ENCODE data around the gene NAGA.
"Not testable (repeated sequence)": the region's sequence is repeated elsewhere in the genome, so short reads cannot be mapped to it uniquely, and the experiment has no call there.

The NAGA gene

DNA sequence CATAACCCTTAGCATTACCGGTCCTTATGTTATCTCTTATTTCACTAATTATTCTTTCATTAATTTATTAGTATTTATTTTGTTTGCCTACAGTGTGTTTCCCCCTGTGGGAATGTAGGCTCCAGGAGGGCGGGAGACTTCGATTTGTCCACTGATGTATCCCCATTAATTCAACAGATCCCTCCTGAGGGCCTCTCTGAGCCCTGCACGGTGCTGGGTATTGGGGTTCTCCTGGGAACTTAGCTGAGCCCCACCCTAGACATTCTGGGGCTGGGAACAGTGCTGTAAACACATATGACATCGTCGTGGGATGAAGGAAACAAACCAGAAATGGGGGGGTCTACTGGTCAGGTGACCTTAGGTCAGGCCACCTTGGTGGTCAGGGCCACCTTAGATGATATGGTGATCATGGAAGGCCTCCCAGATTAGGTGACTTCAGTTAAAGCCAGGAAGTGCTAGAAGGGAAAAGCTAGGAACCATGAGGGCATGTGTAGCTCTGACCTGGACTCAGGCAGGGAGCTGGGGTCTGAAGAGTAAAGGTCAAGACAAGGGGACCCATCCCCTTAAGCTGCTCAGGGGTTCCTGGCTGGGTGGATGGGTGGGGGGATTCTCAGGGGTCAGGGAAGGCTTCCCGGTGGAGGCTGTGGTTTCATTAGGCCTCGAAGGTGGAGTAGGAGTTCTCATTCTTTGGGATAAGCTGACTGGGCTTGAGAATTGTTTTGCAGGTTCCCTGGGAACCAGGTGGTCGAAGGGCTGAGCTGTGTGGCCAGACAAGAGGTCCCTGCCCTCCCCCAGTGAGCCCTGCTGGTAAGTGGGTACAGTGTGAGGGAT lies 4.4 kb upstream of the NAGA start:
- FAIRE-seq: no peak

GRCh38 chr22:42074132-42074811 lies 3.7 kb upstream of the NAGA start, which contains the start of gene PHETA2:
PHETA2 (plus strand) TSS chr22:42074248; CDS start chr22:42077294, 3,046 bp downstream.
- no peak for FAIRE-seq

DNA sequence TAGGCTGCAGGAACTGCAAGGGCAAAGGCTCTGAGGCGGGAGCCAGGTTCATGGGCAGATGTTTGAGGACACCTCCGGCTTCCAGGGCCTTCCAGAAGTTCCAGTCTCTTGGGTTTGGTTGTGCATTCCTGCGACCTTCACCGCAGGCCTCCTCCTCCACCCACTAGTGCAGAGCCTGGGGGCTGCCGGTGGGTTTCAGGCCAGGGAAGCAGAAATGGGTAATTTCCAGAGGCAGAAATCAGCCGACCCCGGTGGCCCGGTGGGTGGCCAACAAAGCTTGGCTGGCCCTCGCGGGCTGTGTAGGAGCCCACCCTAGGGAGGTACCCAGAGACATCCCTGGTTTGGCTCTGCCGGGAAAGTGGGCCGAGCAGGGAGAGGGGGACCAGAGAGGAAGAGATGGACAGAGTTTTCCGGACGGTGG lies 3.0 kb upstream of the NAGA start:
- FAIRE-seq: no peak

GRCh38 chr22:42072606-42073330 lies 2.2 kb upstream of the NAGA start:
- no peak for FAIRE-seq

- FAIRE-seq: not testable (repeated sequence)
Observed at GRCh38 chr22:42071508-42071907, 896 bp upstream of the NAGA start.

DNA sequence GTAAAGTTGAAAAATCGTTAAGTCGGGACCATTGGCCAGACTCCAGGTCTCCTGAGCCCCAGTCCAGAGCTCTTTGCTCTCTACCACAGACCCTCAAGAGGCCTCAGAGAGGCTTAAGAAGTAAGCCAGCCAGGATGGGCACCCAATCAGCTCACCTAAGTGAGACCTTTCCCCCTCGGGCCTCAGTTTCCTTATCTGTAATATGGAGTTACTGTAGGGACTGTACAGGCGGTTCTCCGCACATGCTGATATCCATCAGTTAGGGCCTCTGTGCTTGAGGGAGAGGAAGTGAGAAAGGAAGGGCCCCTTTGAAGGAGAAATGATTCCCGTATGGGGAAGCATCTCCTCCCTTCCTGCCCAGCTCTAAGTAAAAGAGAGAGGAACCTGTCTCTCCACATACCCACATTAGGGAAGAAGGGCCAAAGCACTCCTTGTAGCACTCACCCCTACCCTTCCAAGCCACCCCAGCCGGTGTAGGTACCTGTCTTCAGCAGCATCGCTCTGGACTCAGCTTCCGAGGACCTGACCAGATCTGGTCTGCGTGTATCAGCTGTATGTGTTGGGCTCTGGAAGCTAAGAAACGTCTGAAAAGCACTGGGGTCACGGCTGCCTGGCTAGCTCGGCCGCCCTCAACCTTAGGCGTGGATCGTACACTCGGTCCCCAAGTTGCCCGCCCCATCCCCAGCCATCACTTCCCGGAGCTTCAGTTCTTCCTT lies 653 bp downstream of the NAGA start:
- FAIRE-seq: no peak

DNA sequence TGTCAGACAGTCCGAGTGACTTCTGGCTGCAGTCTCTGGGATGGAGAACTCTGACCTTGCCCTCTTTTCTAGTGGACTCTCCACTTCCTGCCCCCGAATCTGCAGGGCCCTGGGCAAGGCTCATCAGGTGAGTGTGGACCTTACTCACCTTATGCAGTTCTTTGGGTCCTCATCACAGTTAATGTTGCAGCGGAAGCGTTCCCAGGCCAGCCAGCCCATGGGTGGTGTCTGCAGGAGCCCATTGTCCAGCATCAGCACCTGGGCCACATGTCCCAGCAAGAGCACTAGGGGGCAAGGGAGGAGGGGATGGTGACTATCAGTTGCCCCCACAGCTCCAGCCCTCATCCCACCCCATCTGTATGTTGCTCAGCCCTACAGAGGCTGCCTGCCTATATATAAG lies 2.3 kb downstream of the NAGA start:
- FAIRE-seq: no peak

GRCh38 chr22:42067671-42068251 lies 2.9 kb downstream of the NAGA start:
- FAIRE-seq: no peak

GRCh38 chr22:42066937-42067336 lies 3.7 kb downstream of the NAGA start:
- no peak for FAIRE-seq

GRCh38 chr22:42066126-42066761 lies 4.4 kb downstream of the NAGA start:
- no peak for FAIRE-seq

GRCh38 chr22:42065438-42066125 lies 5.0 kb downstream of the NAGA start:
- no peak for FAIRE-seq

- FAIRE-seq: no peak
Observed at GRCh38 chr22:42064629-42065028, 6.0 kb downstream of the NAGA start.

DNA sequence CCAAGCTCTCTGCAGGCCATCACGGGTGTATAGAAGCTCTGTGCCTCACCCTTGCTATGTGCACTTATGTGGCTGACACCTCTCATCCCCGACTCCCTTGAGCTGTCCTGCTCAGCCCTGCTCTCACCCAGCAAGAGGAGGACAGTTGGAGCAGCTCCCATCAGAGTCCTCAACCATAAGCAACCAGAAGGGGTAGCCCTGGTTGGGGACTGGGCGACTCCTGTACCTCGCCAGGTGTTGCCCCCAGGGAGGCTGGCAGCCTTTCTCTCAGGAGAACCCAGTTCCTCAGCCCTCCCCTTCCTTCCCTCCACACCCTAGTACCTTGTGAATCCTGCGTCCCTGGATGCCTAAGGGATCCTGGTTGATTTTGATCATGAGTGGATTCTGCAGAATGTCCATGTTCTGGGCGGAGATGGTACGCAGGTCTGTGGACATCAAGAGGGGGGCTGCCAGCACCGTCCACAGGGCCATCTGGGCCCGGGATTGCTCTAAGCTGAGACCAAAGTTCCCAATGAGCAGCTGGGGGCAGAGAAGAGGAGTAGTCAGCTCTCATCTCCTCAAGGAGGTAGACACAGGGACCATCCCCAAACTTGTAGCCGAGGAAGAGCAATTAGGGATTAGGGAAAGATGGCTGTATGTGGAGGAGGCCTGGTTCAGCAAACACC lies 8.0 kb downstream of the NAGA start:
- FAIRE-seq: no peak

- no peak for FAIRE-seq
Observed at GRCh38 chr22:42061041-42061440, 9.6 kb downstream of the NAGA start.

DNA sequence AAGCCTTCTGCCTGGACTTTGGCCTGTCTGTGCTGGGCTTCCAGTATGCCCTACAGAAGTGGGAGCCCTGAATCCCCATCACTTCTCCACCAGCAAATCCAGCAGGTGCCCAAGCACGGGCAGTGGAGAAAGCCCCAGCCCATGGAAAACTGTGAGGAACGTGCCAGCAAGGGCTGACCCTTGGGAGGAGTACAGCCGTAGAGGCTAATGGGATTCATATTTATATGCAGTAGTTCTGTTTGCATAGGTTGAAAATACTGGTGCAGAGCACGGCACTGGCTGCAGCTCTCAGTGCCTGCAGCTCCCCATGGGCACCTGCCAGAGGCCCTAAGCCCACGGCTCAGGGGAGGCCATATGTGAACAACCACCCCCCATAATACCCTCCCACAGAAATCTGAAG lies 10.1 kb downstream of the NAGA start:
- FAIRE-seq: no peak

DNA sequence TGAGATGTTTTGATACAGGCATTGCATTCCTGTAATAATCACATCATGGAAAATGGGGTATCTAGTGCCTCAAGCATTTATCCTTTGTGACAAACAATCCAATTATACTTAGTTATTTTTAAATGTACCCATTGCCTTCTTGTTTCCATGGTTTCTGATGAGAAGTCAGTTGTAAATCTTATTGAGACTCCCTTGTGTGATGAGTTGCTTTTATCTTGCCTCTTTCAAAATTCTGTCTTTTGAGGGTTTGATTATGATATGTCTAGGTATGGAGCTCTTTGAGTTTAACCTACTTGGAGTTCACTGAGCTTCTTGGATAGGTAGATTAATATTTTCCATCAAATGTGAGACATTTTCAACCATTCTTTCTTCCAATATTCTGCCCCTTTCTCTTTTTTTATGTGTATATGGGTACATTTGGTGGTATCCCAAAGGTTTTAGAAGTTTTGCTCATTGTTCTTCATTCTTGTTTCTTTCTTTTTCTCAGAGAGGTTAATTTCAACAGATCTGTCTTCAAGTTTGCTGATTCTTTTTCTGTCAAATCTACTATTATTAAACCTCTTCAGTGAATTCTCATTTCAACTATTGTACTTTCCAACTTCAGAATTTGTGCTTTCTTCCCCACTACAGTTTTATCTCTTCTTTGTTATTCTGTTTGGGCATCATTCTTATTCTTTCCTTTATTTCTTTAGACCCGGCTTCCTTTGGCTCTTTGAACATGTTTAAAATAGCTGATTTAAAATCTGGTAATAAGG lies 13.7 kb downstream of the NAGA start:
- no peak for FAIRE-seq

DNA sequence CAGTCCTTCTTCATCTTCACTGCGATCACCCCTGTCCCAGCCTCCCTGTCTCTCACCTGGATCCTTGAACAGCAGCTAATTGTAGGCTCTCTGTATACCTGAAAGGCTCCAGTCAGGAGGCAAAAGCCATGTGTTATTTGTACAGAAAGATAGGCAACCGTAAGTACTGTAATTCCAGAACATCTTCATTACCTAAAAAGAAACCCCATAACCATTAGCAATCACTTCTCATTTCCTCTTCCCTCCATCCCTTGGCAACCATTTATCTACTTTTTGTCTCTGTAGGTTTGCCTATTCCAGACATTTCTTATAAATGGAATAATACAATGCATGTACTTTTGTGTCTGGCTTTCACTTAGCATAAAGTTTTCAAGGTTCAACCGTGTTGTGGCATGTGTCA lies 17.8 kb downstream of the NAGA start:
- no peak for FAIRE-seq

GRCh38 chr22:42050641-42051180 lies 19.9 kb downstream of the NAGA start:
- FAIRE-seq: no peak

DNA sequence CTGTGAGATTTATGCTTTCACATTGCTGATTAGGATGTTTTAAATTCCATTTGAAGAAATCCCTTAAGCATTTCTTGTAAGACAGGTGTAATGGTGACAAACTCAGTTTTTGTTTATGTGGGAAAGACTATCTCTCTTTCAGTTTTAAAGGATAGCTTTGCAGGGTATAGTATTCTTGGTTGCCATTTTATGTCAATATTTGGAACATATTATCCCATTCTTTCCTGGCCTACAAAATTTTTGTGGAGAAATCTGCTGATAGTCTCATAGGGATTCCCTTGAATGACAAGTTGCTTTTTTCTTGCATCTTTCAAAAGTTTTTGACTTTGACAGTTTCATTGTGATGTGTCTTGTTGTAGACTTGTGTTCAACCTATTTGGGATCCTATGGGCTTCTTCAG lies 28.8 kb downstream of the NAGA start:
- FAIRE-seq: no peak

- no peak for FAIRE-seq
Observed at GRCh38 chr22:42039271-42039670, 31.3 kb downstream of the NAGA start.

All from colon (tissue), 2 donors.